T-helper 17 cell (primary cell): Measurements from ENCODE around the gene PID1. TPM values are rescaled to one million over a fixed set of nuclear protein-coding genes. Genes with fewer than 3 reads are reported as not detected.

Source experiments
- ATAC-seq: fragments of 150-1000 bp; cut with Tn5 transposase; 2 replicates; pipeline ENCODE4 v1.10.0; 2021; ENCODE audit warnings: mild to moderate bottlenecking, moderate library complexity
- DNase-seq, 3 donors: peaks; one replicate each; pipeline versions ENCODE4 v3.0.0 to v3.0.0-alpha.2; 2020 to 2021
- H3K9me3 ChIP-seq: one replicate; pipeline ENCODE4 v1.7.0; 2013; ENCODE audit warnings: low read length, mild to moderate bottlenecking; ENCODE audit not compliant: control insufficient read depth, poor library complexity, severe bottlenecking
- H3K27ac Mint-ChIP-seq: one replicate; pipeline ENCODE4 v1.8.0; 2022; ENCODE audit warnings: mild to moderate bottlenecking, moderate library complexity, mixed read lengths
- H3K27me3 Mint-ChIP-seq: one replicate; pipeline ENCODE4 v1.8.0; 2022; ENCODE audit warnings: mixed read lengths
- H3K36me3 Mint-ChIP-seq: one replicate; pipeline ENCODE4 v1.8.0; 2022; ENCODE audit warnings: low read depth, mixed read lengths
- H3K4me1 Mint-ChIP-seq: one replicate; pipeline ENCODE4 v1.8.0; 2022; ENCODE audit warnings: mild to moderate bottlenecking, mixed read lengths
- H3K4me3 Mint-ChIP-seq: one replicate; pipeline ENCODE4 v1.8.0; 2022; ENCODE audit warnings: mild to moderate bottlenecking, moderate library complexity, mixed read lengths
- total RNA-seq, 4 donors: library from RNA in 2 of 4; stranded (reverse) in 2 of 4; gene quantifications; one replicate each; pipeline ENCODE4 v1.2.3 and lab custom pipeline; 2022 to 2026

Gene PID1
- total RNA-seq, 2 donors from 2014 or later: 0.60 to 0.82 TPM

- peaks cover 5% of the 10 kb centered on the region for H3K4me1 Mint-ChIP-seq
- DNase-seq (no peak), ATAC-seq (no peak)
- no peaks in the 10 kb centered on the region for H3K9me3 ChIP-seq
- H3K27ac Mint-ChIP-seq: no peak overlapping the region
- peaks cover 2% of the 10 kb centered on the region for H3K36me3 Mint-ChIP-seq
- peaks cover 37% of the 10 kb centered on the region for H3K27me3 Mint-ChIP-seq
- no peak overlapping the region for H3K4me3 Mint-ChIP-seq
These were observed 4.4 kb upstream of the PID1 start for GRCh38 chr2:229275506-229275905.

- no peaks in the 10 kb centered on the region for H3K9me3 ChIP-seq
- DNase-seq (no peak), ATAC-seq (no peak)
- H3K27ac Mint-ChIP-seq: no peak overlapping the region
- peaks cover 50% of the 10 kb centered on the region for H3K27me3 Mint-ChIP-seq
- peaks cover 2% of the 10 kb centered on the region for H3K36me3 Mint-ChIP-seq
- peaks cover 5% of the 10 kb centered on the region for H3K4me1 Mint-ChIP-seq
- H3K4me3 Mint-ChIP-seq: no peak overlapping the region
These were observed 2.7 kb upstream of the PID1 start for GRCh38 chr2:229273723-229274338.

- H3K27ac Mint-ChIP-seq: no peak overlapping the region
- no peaks in the 10 kb centered on the region for H3K9me3 ChIP-seq
- DNase-seq (no peak), ATAC-seq (no peak)
- H3K36me3 Mint-ChIP-seq: peaks cover 2% of the 10 kb centered on the region
- peaks cover 56% of the 10 kb centered on the region for H3K27me3 Mint-ChIP-seq
- no peak overlapping the region for H3K4me3 Mint-ChIP-seq
- H3K4me1 Mint-ChIP-seq: peaks cover 5% of the 10 kb centered on the region
These were observed 2.1 kb upstream of the PID1 start for GRCh38 chr2:229273006-229273722.

DNA sequence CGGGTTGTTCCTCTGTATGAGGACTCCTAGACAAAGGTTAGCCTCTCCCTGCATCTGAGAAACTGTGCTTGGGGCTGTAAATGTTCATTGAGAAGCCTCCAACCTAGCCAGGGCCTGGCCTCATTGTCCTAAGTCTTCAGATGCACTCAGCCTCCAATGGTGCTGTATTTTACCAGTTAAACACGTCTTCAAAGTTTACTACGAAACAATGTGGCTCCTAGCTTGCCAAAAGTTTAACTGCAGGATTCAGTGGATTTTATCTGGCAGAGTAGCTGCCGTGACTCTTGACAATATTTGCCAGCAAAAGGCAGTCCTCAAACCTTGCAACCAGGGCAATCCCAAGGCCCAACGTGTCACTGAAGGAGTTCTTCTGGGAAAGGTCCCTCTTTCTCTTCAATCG is 1.1 kb downstream of the PID1 start:
- no peak overlapping the region for H3K4me3 Mint-ChIP-seq
- H3K27me3 Mint-ChIP-seq: peaks cover 38% of the 10 kb centered on the region
- ATAC-seq (no peak), DNase-seq (no peak)
- H3K27ac Mint-ChIP-seq: no peak overlapping the region
- H3K36me3 Mint-ChIP-seq: peaks cover 2% of the 10 kb centered on the region
- H3K9me3 ChIP-seq: no peaks in the 10 kb centered on the region
- H3K4me1 Mint-ChIP-seq: peaks cover 5% of the 10 kb centered on the region

- Mint-ChIP-seq H3K4me1 (peaks cover 5% of the 10 kb centered on the region), H3K27ac (no peak overlapping the region), H3K27me3 (peaks cover 38% of the 10 kb centered on the region), H3K4me3 (no peak overlapping the region), H3K36me3 (peaks cover 2% of the 10 kb centered on the region)
- DNase-seq (no peak), ATAC-seq (no peak)
- H3K9me3 ChIP-seq: no peaks in the 10 kb centered on the region
These were observed 1.9 kb downstream of the PID1 start for GRCh38 chr2:229269146-229269545.

DNA sequence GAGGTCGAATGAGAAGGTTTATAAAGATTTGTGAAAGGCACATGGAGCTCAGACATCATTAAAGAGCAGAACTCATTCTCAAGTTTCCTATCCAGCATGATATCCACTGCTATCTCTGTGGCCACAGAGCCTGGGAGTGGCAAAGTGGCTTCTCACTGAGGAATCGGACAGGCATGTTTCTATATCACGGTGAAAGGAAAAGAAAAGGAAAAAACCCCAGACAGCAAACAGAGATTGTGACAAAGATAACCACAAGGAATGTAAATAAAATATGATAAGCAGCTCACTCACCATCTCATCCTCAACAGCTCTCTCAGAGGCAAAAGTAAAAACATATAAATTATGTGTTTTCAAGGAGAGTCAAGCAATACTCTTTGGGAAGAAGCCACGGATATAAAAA is 2.5 kb downstream of the PID1 start:
- H3K9me3 ChIP-seq: no peaks in the 10 kb centered on the region
- Mint-ChIP-seq H3K36me3 (peaks cover 2% of the 10 kb centered on the region), H3K27me3 (peaks cover 38% of the 10 kb centered on the region), H3K27ac (no peak overlapping the region), H3K4me1 (peaks cover 5% of the 10 kb centered on the region), H3K4me3 (no peak overlapping the region)
- ATAC-seq (no peak), DNase-seq (no peak)

DNA sequence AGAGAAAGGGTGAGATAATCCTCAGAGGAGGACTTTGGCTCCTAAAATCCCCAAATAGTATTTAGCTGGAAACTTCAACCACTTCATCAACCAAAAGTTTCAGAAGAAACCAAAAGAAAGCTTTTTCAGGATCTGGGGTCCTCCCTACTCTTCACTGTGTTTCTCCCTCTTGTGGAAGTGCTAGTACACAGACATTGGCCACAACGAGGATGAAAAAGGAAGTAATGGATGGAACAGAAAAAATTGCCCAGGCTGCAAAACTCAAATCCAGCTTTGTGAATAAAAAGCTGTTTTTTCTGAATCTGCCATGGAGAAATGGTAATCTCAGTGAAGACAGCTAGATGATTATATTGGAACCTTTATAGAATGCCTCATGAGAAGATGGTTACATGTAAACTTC is 4.0 kb downstream of the PID1 start:
- Mint-ChIP-seq H3K27ac (no peak overlapping the region), H3K36me3 (no peaks in the 10 kb centered on the region), H3K4me3 (no peak overlapping the region), H3K4me1 (no peaks in the 10 kb centered on the region), H3K27me3 (peaks cover 28% of the 10 kb centered on the region)
- no peak for DNase-seq
- H3K9me3 ChIP-seq: no peaks in the 10 kb centered on the region
- no peak for ATAC-seq

GRCh38 chr2:229265727-229266126 is 5.4 kb downstream of the PID1 start:
- H3K27ac Mint-ChIP-seq: no peak overlapping the region
- H3K4me3 Mint-ChIP-seq: no peak overlapping the region
- ATAC-seq (no peak), DNase-seq (no peak)
- peaks cover 3% of the 10 kb centered on the region for H3K9me3 ChIP-seq
- H3K4me1 Mint-ChIP-seq: no peaks in the 10 kb centered on the region
- peaks cover 22% of the 10 kb centered on the region for H3K27me3 Mint-ChIP-seq
- H3K36me3 Mint-ChIP-seq: no peaks in the 10 kb centered on the region

- Mint-ChIP-seq H3K27me3 (no peaks in the 10 kb centered on the region), H3K27ac (no peak overlapping the region)
These were observed 9.5 kb downstream of the PID1 start for GRCh38 chr2:229261599-229261998.

DNA sequence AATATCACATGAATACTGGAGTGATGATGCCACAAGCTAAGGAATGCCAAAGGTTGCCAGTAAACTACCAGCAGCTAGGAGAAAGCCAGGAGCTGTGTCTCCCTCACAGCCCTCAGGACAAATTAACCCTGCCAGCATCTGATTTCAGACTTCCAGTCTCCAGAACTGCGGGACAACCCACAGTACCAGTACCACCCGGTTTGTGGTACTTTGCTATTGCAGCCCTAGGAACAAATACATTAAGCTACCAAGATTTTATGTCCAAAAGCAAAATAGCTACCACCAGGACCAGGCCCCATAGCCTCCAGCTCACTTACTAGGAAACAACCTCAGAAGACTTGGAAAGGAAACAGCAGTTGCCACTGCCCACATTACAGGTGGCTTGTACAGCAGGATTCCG is 10.0 kb downstream of the PID1 start:
- Mint-ChIP-seq H3K36me3 (no peaks in the 10 kb centered on the region), H3K4me1 (no peaks in the 10 kb centered on the region), H3K27ac (no peak overlapping the region), H3K27me3 (no peaks in the 10 kb centered on the region), H3K4me3 (no peak overlapping the region)
- no peak for ATAC-seq
- no peak for DNase-seq
- peaks cover 3% of the 10 kb centered on the region for H3K9me3 ChIP-seq

More at GRCh38 chr2:229261599-229261998, 9.5 kb downstream of the PID1 start:
- DNase-seq: no peak
- Mint-ChIP-seq H3K4me3 (no peak overlapping the region), H3K4me1 (no peaks in the 10 kb centered on the region), H3K36me3 (no peaks in the 10 kb centered on the region)
- no peak for ATAC-seq
- peaks cover 3% of the 10 kb centered on the region for H3K9me3 ChIP-seq

DNA sequence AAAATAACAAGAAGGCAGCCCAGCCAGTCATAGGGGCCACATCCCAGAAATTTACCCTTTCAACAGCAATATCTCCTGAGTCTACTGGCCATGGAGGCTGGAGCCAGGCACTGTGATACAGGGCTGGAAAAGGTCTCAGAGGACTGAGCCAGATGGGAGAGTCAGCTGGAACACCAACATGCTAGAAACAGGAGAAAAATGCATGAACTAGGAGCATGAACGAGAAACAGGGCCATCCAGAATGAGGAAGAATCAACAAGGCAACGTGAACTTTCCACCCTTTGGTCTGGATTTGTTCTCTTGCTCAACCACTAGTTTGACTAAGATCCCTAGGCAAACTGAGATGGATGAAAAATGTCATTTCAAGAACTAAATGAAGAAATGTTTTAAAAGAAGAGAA is 13.1 kb downstream of the PID1 start:
- DNase-seq (no peak), ATAC-seq (no peak)
- Mint-ChIP-seq H3K4me1 (no peaks in the 10 kb centered on the region), H3K27me3 (no peaks in the 10 kb centered on the region), H3K27ac (no peak overlapping the region), H3K36me3 (no peaks in the 10 kb centered on the region), H3K4me3 (no peak overlapping the region)
- H3K9me3 ChIP-seq: peaks cover 3% of the 10 kb centered on the region

DNA sequence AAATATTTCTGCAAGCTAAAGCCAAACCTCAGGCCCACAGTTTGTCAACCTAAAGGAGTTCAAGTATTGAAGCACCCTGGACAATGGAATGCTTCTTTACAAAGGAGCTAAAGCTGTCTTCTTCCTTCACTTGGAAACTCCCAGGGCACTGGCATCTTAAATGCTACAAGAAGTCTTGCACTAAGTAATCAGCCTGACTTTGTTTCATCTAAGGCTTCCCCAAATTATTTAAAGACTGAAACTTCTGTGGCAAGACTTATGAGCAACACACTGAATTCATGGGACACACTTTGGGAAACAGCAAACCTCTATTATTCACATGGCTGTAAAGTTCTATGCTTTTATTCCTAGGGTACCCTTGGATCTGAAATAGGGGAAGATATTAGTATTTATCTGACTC is 14.7 kb downstream of the PID1 start:
- Mint-ChIP-seq H3K27me3 (no peaks in the 10 kb centered on the region), H3K27ac (no peak overlapping the region), H3K4me3 (no peak overlapping the region), H3K4me1 (no peaks in the 10 kb centered on the region), H3K36me3 (no peaks in the 10 kb centered on the region)
- DNase-seq: no peak
- no peak for ATAC-seq
- H3K9me3 ChIP-seq: peaks cover 3% of the 10 kb centered on the region

GRCh38 chr2:229254206-229254605 is 16.9 kb downstream of the PID1 start:
- no peak overlapping the region for H3K4me3 Mint-ChIP-seq
- H3K9me3 ChIP-seq: no peaks in the 10 kb centered on the region
- no peak for ATAC-seq
- H3K27me3 Mint-ChIP-seq: no peaks in the 10 kb centered on the region
- no peak for DNase-seq
- H3K27ac Mint-ChIP-seq: no peak overlapping the region
- H3K36me3 Mint-ChIP-seq: no peaks in the 10 kb centered on the region
- no peaks in the 10 kb centered on the region for H3K4me1 Mint-ChIP-seq

GRCh38 chr2:229252996-229253395 is 18.1 kb downstream of the PID1 start:
- Mint-ChIP-seq H3K4me3 (no peak overlapping the region), H3K27me3 (no peaks in the 10 kb centered on the region), H3K4me1 (no peaks in the 10 kb centered on the region), H3K36me3 (no peaks in the 10 kb centered on the region), H3K27ac (no peak overlapping the region)
- ATAC-seq (no peak), DNase-seq (no peak)
- no peaks in the 10 kb centered on the region for H3K9me3 ChIP-seq
